Activated CD4-positive, alpha-beta memory T cell treated with anti-CD3 and anti-CD28 coated beads, Interleukin-2, amount 10 ng/mL, durations not matched to agents 7 days and 5 days (primary cell): ENCODE results near the gene TRIM47. TPM values are rescaled to one million over a fixed set of nuclear protein-coding genes. Genes with fewer than 3 reads are reported as not detected.
A peak's percentile ranks its signal among the peaks of the same experiment; 100 is the strongest.
"Not testable (repeated sequence)": the region's sequence is repeated elsewhere in the genome, so short reads cannot be mapped to it uniquely, and the experiment has no call there.

Source experiments
- CTCF ChIA-PET: fragments of 350-600 bp; sonication (Branson Sonifier 250); formaldehyde crosslinking; loops from one replicate; lab custom pipeline; 2021; ENCODE audit warnings: antibody characterized with exemption, inconsistent platforms; lab: Charles Lee
- POLR2A ChIA-PET: fragments of 350-600 bp; sonication (Branson Sonifier 250); formaldehyde crosslinking; loops from one replicate; lab custom pipeline; 2021; ENCODE audit warnings: antibody characterized with exemption; lab: Charles Lee
- DNase-seq: peaks from one replicate; pipeline ENCODE4 v3.0.0-alpha.2; 2020
- H3K27ac Mint-ChIP-seq: one replicate; pipeline ENCODE4 v1.8.0; 2021; ENCODE audit warnings: mild to moderate bottlenecking, mixed read lengths
- H3K27me3 Mint-ChIP-seq: one replicate; pipeline ENCODE4 v1.8.0; 2021; ENCODE audit warnings: mixed read lengths
- H3K36me3 Mint-ChIP-seq: one replicate; pipeline ENCODE4 v1.8.0; 2021; ENCODE audit warnings: low read depth, mixed read lengths
- H3K4me1 Mint-ChIP-seq: one replicate; pipeline ENCODE4 v1.8.0; 2021; ENCODE audit warnings: mixed read lengths
- H3K4me3 Mint-ChIP-seq: one replicate; pipeline ENCODE4 v1.8.0; 2021; ENCODE audit warnings: mild to moderate bottlenecking, mixed read lengths
- H3K9me3 Mint-ChIP-seq: one replicate; pipeline ENCODE4 v1.8.0; 2021; ENCODE audit warnings: mixed read lengths
- total RNA-seq, 2 experiments: library from RNA; stranded (reverse); gene quantifications; one replicate each; pipeline ENCODE4 v1.2.3, GENCODE V29; 2021

TRIM47 gene
- total RNA-seq, 2 experiments from 2014 or later, result 31.9 to 33.8 TPM

GRCh38 chr17:75894049-75894733 lies 15.8 kb upstream of the TRIM47 start:
- Mint-ChIP-seq H3K27me3 (no peaks in the 10 kb centered on the region), H3K36me3 (peaks cover 16% of the 10 kb centered on the region), H3K9me3 (no peaks in the 10 kb centered on the region), H3K27ac (no peak overlapping the region), H3K4me3 (no peak overlapping the region), H3K4me1 (peaks cover 24% of the 10 kb centered on the region)
- DNase-seq, result no peak
- CTCF ChIA-PET, result interaction anchor here (0.8 to 6.7 kb wide), 5 partner anchors 15 to 39 kb away, joined by 4 to 42 read pairs (median 10); partner anchors contain the start of genes TRIM47 and WBP2
- POLR2A ChIA-PET, result interaction anchor here (1.2 to 8.4 kb wide), 3 partner anchors 9 to 39 kb away, joined by 5 to 151 read pairs (median 50); partner anchors contain the start of genes TRIM47 and WBP2

DNA sequence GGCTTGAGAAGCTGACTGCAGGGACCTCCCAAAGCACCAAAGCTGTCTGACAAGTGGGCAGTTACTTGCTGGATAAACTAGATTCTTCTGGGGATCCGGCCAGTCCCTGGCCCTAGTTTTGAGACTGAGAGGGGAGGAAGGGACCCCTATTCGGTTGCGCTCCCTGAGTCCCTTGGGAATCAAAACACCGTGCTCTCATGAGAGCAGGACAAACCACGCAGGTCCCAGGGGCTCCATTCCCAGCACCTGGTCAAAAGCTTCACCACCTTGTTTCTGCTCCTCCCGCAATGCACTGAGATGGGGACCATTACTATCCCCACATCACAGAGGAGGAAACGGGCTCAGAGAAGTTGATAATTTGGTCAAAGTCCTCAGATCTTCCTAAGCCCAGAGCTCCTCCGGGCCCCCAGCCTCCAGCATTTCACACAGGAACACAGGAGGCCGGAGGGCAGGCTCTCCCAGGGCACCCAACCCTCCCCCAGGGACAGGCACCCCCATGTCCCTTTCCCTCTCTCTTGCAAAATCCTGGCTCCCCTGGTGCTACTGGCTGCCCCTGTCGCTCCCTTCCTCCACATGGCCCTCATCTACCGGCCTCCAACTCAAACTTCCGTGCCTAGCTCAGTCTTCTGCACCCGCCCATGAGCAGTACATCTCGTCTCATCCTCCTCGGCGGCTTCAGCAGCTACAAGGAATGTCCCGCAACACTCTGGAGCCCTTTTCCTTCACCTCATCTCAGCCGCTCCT lies 15.1 kb upstream of the TRIM47 start:
- H3K4me3 Mint-ChIP-seq, result no peak overlapping the region
- CTCF ChIA-PET, result interaction anchor here (0.6 to 2.0 kb wide), 3 partner anchors 15 to 105 kb away, joined by 3 to 4 read pairs (median 4); partner anchors contain the start of genes TRIM47 and WBP2

DNA sequence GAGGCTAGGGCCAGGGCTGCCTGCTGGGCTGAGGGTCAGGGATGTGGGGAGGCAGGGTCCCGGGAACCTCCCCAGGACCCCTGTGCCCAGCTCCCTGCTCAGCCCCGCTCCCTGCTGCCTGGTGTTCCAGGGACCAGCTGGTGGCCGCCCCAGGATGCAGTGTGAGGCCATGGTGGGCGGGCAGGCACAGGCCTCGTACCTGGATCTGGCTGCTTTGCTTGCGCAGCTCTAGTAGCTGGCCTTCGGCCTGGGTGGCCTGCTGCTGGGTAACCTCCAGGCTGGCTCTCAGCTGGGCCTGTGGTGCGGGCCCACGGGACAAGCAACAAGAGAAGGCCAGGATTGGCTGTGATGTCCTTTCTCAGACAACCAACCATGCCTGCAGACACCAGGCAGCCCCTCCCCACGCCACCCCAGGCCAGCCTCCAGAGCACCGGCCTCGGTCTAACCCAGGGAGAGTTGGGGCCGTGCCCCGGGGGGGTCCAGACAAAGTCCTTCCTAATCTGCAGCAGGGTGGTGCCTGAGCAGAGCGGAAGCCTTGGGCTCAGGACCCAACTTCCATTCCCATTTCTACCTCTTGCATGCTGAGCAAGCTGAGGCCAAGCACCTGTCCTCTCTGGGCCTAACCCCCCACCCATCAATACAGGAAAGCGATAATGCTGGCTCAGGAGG lies 14.3 kb upstream of the TRIM47 start:
- Mint-ChIP-seq H3K4me3 (no peak overlapping the region), H3K9me3 (no peaks in the 10 kb centered on the region), H3K27me3 (no peaks in the 10 kb centered on the region), H3K27ac (no peak overlapping the region), H3K36me3 (peaks cover 8% of the 10 kb centered on the region), H3K4me1 (peaks cover 23% of the 10 kb centered on the region)
- ChIA-PET POLR2A (interaction anchor here (8.4 kb wide), 1 partner anchor 14 kb away, joined by 151 read pairs; the partner anchor contains the start of gene TRIM47), CTCF (interaction anchor here (0.6 to 2.0 kb wide), 3 partner anchors 14 to 106 kb away, joined by 3 to 4 read pairs (median 3); partner anchors contain the start of gene WBP2)
- DNase-seq, result no peak

More for the DNA sequence above, 15.1 kb upstream of the TRIM47 start:
- Mint-ChIP-seq H3K9me3 (no peaks in the 10 kb centered on the region), H3K36me3 (peaks cover 11% of the 10 kb centered on the region), H3K4me1 (peaks cover 24% of the 10 kb centered on the region), H3K27ac (no peak overlapping the region), H3K27me3 (no peaks in the 10 kb centered on the region)
- POLR2A ChIA-PET, result interaction anchor here (1.2 to 8.4 kb wide), 2 partner anchors 10 to 14 kb away, joined by 5 to 151 read pairs; partner anchors contain the start of gene TRIM47
- DNase-seq, result no peak

DNA sequence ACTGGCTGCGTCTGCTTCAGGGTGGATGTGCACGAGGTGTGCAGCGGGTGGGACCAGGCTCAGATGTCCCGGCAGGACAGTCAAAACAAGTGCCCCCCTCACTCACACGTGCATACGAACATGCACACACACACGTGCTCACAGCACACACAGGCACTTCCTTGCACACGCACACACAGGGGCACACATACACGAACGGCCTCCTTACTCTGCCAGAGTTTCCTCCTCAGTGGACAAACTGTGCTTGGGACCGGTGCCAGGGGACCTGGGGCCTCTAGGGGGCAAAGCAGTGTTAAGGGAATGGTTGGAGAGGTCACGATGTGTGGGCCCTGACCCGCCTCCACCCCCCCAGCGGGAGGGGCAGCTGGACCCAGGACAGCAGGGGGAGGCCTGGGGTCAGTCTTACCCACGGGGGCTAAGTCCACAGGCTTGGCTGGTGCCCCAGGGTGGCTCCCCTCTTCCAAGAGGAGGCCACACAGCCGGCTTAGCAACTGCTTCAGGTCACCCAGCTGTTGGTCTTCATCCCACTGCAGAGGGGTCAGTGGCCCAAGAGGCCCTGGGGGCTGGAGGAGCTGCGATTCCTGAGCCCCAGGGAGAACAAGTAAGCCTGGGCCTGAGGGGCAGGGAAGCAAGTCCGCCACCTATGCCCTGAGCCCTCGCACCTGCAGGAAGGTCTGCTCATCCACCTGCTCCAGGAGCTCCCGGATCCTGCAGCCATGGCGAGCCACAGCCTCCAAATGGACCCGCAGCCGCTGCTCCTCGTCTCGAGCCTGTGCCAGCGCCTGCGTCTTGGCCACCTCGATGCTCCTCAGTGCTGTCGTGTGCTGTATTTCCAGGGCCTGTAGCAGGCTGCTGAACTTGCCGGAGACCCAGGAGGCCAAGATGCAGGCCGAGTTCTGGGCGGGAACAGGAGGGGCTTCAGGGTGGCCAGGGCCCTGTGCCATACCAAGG lies 13.5 kb upstream of the TRIM47 start:
- Mint-ChIP-seq H3K36me3 (peaks cover 8% of the 10 kb centered on the region), H3K27ac (no peak overlapping the region), H3K4me1 (peaks cover 18% of the 10 kb centered on the region), H3K4me3 (no peak overlapping the region), H3K27me3 (no peaks in the 10 kb centered on the region), H3K9me3 (no peaks in the 10 kb centered on the region)
- ChIA-PET POLR2A (interaction anchor here (8.4 kb wide), 1 partner anchor 13 kb away, joined by 151 read pairs; the partner anchor contains the start of gene TRIM47), CTCF (no interaction called here)
- no peak for DNase-seq

- Mint-ChIP-seq H3K4me3 (no peak overlapping the region), H3K27ac (no peak overlapping the region), H3K36me3 (peaks cover 8% of the 10 kb centered on the region), H3K4me1 (peaks cover 18% of the 10 kb centered on the region), H3K27me3 (no peaks in the 10 kb centered on the region), H3K9me3 (no peaks in the 10 kb centered on the region)
- POLR2A ChIA-PET, result interaction anchor here (1.5 kb wide), 1 partner anchor 15 kb away, joined by 7 read pairs; no protein-coding TSS in a partner anchor
- CTCF ChIA-PET, result no interaction called here
- no peak for DNase-seq
Observed at GRCh38 chr17:75891022-75891604, 12.7 kb upstream of the TRIM47 start.

- POLR2A ChIA-PET, result interaction anchor here (1.5 kb wide), 1 partner anchor 13 kb away, joined by 7 read pairs; no protein-coding TSS in a partner anchor
- CTCF ChIA-PET, result interaction anchor here (1.1 to 2.5 kb wide), 3 partner anchors 11 to 288 kb away, joined by 3 to 12 read pairs (median 5); partner anchors contain the start of gene TRIM47
- no peaks in the 10 kb centered on the region for H3K9me3 Mint-ChIP-seq
Observed at GRCh38 chr17:75889454-75889853, 11.1 kb upstream of the TRIM47 start.

GRCh38 chr17:75888484-75888883 lies 10.1 kb upstream of the TRIM47 start:
- Mint-ChIP-seq H3K4me3 (no peak overlapping the region), H3K9me3 (no peaks in the 10 kb centered on the region), H3K4me1 (no peaks in the 10 kb centered on the region), H3K27me3 (no peaks in the 10 kb centered on the region), H3K27ac (no peak overlapping the region), H3K36me3 (peaks cover 2% of the 10 kb centered on the region)
- DNase-seq, result no peak
- CTCF ChIA-PET, result interaction anchor here (2.5 kb wide), 1 partner anchor 10 kb away, joined by 12 read pairs; the partner anchor contains the start of gene TRIM47
- POLR2A ChIA-PET, result no interaction called here

More at GRCh38 chr17:75889454-75889853, 11.1 kb upstream of the TRIM47 start:
- Mint-ChIP-seq H3K4me1 (peaks cover 7% of the 10 kb centered on the region), H3K27me3 (no peaks in the 10 kb centered on the region), H3K4me3 (no peak overlapping the region), H3K27ac (no peak overlapping the region), H3K36me3 (peaks cover 8% of the 10 kb centered on the region)
- DNase-seq, result no peak

GRCh38 chr17:75885860-75886259 lies 7.5 kb upstream of the TRIM47 start:
- H3K36me3 Mint-ChIP-seq, DNase-seq, H3K27ac Mint-ChIP-seq, H3K27me3 Mint-ChIP-seq, H3K9me3 Mint-ChIP-seq, H3K4me3 Mint-ChIP-seq: not testable (repeated sequence)
- ChIA-PET CTCF (interaction anchor here (1.3 kb wide), 1 partner anchor 10 kb away, joined by 4 read pairs; no protein-coding TSS in a partner anchor), POLR2A (interaction anchor here (1.4 kb wide), 1 partner anchor 10 kb away, joined by 3 read pairs; no protein-coding TSS in a partner anchor)
- H3K4me1 Mint-ChIP-seq, result peaks cover 12% of the 10 kb centered on the region

GRCh38 chr17:75885431-75885830 lies 7.0 kb upstream of the TRIM47 start:
- DNase-seq, result no peak
- no peak overlapping the region for H3K27ac Mint-ChIP-seq
- CTCF ChIA-PET, result interaction anchor here (0.7 to 1.1 kb wide), 2 partner anchors 9 to 12 kb away, joined by 4 to 5 read pairs; partner anchors contain the start of gene TRIM65
- peaks cover 2% of the 10 kb centered on the region for H3K36me3 Mint-ChIP-seq
- peaks cover 12% of the 10 kb centered on the region for H3K4me1 Mint-ChIP-seq
- no peak overlapping the region for H3K4me3 Mint-ChIP-seq
- H3K9me3 Mint-ChIP-seq, result no peaks in the 10 kb centered on the region
- POLR2A ChIA-PET, result no interaction called here
- peaks cover 4% of the 10 kb centered on the region for H3K27me3 Mint-ChIP-seq

DNA sequence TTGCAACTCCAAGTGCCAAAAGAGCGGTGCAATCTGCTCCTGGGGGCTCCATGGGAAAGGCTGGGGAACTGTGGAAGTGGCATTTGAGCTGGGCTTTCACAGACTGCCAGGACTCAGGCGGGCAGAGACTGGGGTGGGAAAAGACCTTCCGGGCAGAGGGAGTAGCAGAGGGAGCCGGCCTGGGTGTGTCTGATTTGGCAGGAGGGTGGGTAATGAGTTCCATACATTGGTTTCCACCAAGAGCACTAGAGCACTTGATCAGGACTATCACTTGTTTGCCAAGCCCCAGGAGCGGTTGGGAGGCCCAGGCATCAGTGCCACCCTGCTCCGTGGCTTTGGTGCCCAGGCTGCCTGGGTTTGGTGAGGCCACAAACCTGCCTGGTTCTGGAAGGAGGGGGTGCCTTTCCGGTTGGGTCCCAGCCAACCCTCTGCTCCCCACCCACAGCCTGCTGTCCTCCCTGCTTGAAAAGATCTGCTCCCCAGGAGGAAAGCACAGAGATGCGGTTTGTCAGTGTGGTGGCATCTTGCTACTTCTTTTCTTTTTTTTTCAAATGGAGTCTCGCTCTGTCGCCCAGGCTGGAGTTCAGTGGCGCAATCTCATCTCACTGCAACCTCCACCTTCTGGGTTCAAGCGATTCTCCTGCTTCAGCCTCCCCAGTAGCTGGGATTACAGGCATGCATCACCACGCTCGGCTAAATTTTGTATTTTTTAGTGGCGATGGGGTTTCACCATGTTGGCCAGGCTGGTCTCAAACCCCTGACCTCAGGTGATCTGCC lies 3.5 kb upstream of the TRIM47 start:
- H3K4me1 Mint-ChIP-seq, result peaks cover 29% of the 10 kb centered on the region
- peaks cover 14% of the 10 kb centered on the region for H3K27me3 Mint-ChIP-seq
- CTCF ChIA-PET, result interaction anchor here (0.5 to 2.8 kb wide), 4 partner anchors 9 to 119 kb away, joined by 3 to 18 read pairs (median 4); partner anchors contain the start of genes CDK3 and TRIM65
- no peak overlapping the region for H3K4me3 Mint-ChIP-seq
- DNase-seq, result no peak
- POLR2A ChIA-PET, result interaction anchor here (1.5 to 9.2 kb wide), 3 partner anchors 14 to 26 kb away, joined by 7 to 151 read pairs (median 9); partner anchors contain the start of genes TRIM65 and WBP2
- H3K9me3 Mint-ChIP-seq, result no peaks in the 10 kb centered on the region
- peaks cover 7% of the 10 kb centered on the region for H3K36me3 Mint-ChIP-seq
- H3K27ac Mint-ChIP-seq, result peak overlapping the region; percentile 2
